HG02885 (cell line): ENCODE results near the gene SSBP3.
"Not testable (repeated sequence)": the region's sequence is repeated elsewhere in the genome, so short reads cannot be mapped to it uniquely, and the experiment has no call there.

Experiments used
- ATAC-seq: cut with Tn5 transposase; IDR thresholded peaks from one replicate; pipeline ENCODE4 v1.9.1; 2021; ENCODE audit warnings: mild to moderate bottlenecking; ENCODE audit not compliant: unreplicated experiment, poor library complexity

The SSBP3 gene

GRCh38 chr1:54230507-54231339, 175.5 kb downstream of the SSBP3 start:
- no peak for ATAC-seq

DNA sequence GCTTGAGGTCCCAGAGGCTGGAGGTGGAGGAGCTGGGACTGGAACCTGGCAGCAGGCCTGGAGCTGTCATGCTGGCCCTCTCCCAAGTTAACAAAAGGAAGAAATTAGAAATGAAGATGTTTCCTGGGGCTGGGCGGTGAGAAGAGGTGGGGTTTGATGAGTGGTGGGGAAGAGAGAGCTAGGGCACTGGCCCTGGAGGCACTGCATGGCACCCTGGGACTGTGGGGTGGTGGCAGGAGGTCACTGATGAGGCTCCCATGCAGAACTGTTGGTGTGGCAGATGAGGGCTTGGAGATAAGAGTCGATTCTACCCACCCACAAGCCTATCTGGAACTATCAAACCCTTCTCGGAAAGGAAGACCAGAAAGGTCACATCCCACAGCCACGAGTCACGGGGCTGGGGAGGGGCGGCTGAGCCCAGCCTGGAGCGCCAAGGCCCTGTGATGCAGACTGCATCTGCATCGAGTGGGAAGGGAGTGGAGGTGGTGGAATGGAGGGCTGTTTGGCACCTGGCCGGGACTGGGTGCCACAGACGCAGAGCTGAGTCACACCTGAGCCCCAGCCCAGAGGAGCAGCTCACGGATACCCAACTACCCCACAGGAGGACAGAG, 176.8 kb downstream of the SSBP3 start:
- no peak for ATAC-seq

GRCh38 chr1:54228638-54229079, 177.5 kb downstream of the SSBP3 start:
- no peak for ATAC-seq

- ATAC-seq = no peak
Measured at GRCh38 chr1:54227891-54228310, 178.3 kb downstream of the SSBP3 start.

GRCh38 chr1:54227091-54227602, 179.0 kb downstream of the SSBP3 start:
- no peak for ATAC-seq

GRCh38 chr1:54225986-54226559, 180.1 kb downstream of the SSBP3 start:
- no peak for ATAC-seq

- no peak for ATAC-seq
Measured at GRCh38 chr1:54225378-54225777, 180.8 kb downstream of the SSBP3 start.

GRCh38 chr1:54224233-54224632, 182.0 kb downstream of the SSBP3 start:
- ATAC-seq = no peak

GRCh38 chr1:54223441-54224202, 182.6 kb downstream of the SSBP3 start:
- ATAC-seq = no peak

DNA sequence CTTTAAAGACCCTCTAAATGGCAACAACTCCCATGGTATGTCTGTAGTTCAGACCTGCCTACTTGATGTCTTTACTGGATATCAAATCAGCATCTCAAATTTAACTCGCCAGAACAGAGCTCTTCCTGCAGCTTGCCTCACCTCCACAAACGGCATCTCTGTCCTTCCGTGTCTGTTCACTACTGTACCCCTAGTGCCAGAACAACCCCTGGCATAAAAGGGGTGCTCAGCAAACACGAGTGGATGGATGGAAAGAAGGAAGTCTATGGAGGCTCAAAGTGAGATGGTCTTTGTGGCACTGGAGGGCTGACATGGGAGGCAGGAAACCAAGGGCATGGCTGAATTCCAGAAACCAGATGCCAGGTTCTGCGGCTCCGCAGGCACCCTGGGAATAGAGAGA, 183.5 kb downstream of the SSBP3 start:
- no peak for ATAC-seq

DNA sequence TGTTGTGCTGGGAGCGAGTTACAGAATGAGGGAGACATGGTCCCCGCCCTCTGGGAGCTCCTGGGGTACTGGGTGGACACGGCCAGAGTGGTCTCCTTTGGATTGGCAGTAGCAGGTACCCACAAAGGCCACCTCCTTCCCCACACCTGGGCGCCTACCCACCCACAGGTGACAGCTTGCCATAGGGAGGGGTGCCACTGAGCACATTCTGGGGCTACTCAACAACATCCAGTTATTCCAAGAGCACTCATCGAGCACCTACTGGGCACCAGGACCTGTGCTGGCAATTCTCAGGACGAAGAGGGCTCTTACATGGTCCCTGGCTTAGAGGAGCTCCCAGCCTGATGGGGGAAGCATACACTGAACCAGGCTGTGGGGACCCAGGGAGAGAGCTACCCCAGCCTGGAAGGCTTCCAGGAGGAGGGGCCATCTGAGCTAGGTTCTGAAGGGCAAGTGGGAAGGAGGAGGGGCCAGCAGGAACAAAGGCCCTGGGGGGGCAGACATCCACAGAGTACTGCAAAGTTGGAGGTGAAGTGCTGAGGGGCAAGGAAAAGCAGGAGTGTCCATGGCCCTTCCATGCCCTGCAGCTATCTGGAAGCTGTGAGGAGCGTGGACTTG, 184.2 kb downstream of the SSBP3 start:
- no peak for ATAC-seq

- no peak for ATAC-seq
Measured at GRCh38 chr1:54221113-54221834, 184.9 kb downstream of the SSBP3 start.

DNA sequence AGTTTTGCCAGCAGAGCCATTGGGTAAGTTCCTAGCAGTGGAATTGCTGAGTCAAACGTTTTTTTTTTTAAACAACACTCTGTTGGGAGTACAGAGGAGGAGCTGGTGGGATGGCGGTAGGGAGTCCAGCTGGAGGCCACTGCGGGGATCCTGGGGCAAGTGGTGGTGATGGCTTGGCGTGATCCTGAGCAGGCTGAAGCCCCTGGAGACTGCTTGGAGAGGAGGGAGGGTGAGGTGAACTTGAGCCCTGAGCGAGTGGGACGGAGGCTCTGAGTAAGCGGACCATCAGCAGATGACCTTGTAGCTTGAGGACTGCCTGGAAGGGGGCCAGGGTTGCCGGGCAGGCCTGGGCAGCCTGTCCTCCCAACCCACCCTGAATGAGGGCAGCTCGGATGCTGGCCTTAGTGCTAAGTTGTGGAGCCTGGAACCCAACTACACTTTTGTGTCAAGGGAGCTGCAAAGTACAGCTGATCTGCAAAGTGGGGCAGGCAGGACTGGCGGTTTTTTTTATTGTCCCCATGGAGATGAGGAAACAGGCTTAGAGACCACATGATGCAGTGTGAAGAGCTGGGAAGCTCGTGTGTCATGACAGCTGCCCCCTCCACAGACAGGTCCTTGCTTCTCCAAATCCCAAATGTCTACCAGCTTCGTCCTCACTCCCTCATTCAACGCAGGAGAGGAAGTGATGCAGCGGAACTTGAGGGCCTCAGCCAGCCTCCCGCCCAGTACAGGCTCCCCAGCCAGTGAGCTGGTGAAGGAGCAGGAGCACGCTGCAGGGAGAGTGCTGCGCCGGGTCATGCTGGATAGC, 186.0 kb downstream of the SSBP3 start:
- ATAC-seq = no peak

DNA sequence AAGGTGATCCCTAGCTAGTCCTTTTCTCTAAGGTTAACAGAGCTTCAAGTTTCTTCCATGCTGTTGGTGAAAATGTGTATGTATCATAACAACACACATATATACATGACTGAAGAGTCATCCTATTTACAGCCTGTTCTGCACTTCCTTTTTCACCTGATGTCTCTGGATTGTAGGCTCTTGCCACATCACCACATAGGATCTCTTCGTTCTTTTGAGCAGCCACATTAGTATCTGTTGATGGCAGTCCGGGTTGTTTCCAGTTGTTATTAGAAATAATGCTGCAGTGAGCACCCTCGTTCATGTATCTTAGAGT, 186.5 kb downstream of the SSBP3 start:
- ATAC-seq = no peak

DNA sequence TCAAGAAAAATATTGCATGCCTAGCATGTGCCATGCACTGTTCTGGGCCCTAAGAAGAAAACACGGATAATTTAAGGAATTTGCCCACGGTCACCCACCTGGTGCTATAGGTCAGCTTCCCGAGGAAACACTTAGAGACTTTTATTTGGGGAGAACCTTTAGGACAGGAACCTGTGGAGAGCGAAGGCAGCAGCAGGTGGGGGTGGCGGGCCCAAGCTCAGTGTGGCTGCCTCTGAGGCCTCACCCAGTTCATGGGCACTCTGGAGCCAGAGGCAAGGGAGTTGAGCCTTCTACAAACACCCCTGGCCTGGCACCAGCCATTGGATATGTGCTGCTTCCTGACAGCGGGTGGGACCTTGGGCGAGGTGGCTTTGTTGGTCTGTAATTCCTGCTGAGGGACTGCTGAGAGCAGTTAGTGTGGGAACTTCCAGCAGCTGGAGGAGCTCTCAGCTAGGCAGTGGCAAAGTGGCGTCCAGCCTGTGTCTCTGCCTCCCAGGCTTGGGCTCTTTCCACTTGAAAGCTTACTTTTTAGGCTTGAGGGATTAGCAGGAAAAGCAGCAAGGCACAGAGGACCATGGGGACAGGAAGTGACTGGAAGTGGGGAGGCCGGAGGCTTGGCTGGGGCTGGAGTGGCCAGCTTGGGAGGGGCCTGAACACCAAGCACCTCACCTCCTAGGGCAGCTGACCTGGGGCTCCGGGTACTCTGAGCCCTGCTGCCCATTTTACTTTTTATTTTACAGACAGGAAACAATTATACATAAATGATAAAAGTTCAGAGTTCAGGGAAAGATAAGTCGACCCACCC, 187.1 kb downstream of the SSBP3 start:
- no peak for ATAC-seq

- no peak for ATAC-seq
Measured at GRCh38 chr1:54215523-54215922, 190.7 kb downstream of the SSBP3 start.

GRCh38 chr1:54212872-54213271, 193.3 kb downstream of the SSBP3 start:
- ATAC-seq = no peak

DNA sequence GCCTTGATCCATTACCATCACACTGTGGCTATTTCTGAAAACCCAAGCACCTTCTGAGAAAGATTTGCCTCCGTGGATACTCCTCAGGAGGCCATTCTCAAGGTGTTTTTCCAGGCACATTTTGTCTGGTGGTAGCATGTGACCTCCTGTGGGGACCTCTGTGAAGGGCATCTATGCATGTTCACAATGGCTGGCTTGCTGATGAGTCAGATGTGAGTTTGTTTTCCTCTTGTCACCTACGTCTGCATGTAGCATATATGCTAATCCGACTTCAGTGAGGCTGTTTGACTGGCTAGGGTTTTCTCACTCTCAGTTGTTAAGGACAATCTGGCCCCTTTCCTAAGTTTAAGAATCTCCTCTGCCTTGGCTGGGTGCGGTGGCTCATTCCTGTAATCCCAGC, 198.3 kb downstream of the SSBP3 start:
- ATAC-seq = not testable (repeated sequence)
